NB4 (cell line): ENCODE results near the gene STON1.
"Not testable (repeated sequence)": the region's sequence is repeated elsewhere in the genome, so short reads cannot be mapped to it uniquely, and the experiment has no call there.

ENCODE experiments used
- DNase-seq: peaks from one replicate; pipeline ENCODE4 v3.0.0; 2010; ENCODE audit warnings: low read depth
- H3K4me3 ChIP-seq: one replicate; pipeline ENCODE4 v1.5.1; 2011; ENCODE audit warnings: mild to moderate bottlenecking, low read depth, low read length, moderate library complexity
- MYC ChIP-seq: IDR thresholded peaks from 2 replicates; pipeline ENCODE4 v1.6.1; 2011; ENCODE audit warnings: low read depth, low read length
- POLR2A ChIP-seq: IDR thresholded peaks from 2 replicates; pipeline ENCODE4 v1.6.1; 2011; ENCODE audit warnings: mild to moderate bottlenecking; ENCODE audit not compliant: insufficient read length; ENCODE audit errors: extremely low read depth
- TF ChIP-seq, protein P1 (sequence below): IDR thresholded peaks from one replicate; pipeline ENCODE4 v1.5.1; 2012; ENCODE audit warnings: low read depth, low read length
- TF ChIP-seq, protein P2 (sequence below): IDR thresholded peaks from 2 replicates; pipeline ENCODE4 v1.6.1; 2011; ENCODE audit warnings: low read depth, low read length

STON1 gene

DNA sequence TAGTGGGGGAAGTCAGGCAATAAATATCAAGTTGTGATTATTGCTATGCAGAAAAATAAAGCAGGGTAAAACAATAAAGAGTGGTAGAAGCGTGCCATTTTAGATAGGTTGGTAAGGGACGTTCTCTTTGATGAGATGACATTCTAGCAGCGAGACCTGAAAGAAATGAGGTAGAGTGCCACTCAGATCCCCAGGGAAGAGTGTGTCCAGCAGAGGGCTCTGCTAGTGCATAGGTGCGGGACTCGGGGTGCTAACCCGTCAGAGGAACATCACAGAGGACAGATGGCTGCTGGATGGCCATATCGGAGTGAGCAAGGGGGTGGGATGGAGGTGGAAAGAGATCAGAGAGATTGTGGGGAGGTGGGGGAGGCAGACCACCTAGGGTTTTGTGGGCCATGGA lies 71.4 kb downstream of the STON1 start:
- DNase-seq, result peak; percentile 50
- TF ChIP-seq, protein P1, sequence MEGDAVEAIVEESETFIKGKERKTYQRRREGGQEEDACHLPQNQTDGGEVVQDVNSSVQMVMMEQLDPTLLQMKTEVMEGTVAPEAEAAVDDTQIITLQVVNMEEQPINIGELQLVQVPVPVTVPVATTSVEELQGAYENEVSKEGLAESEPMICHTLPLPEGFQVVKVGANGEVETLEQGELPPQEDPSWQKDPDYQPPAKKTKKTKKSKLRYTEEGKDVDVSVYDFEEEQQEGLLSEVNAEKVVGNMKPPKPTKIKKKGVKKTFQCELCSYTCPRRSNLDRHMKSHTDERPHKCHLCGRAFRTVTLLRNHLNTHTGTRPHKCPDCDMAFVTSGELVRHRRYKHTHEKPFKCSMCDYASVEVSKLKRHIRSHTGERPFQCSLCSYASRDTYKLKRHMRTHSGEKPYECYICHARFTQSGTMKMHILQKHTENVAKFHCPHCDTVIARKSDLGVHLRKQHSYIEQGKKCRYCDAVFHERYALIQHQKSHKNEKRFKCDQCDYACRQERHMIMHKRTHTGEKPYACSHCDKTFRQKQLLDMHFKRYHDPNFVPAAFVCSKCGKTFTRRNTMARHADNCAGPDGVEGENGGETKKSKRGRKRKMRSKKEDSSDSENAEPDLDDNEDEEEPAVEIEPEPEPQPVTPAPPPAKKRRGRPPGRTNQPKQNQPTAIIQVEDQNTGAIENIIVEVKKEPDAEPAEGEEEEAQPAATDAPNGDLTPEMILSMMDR, result peak; percentile 67
- TF ChIP-seq MYC (no peak), POLR2A (no peak)
- no peak overlapping the region for H3K4me3 ChIP-seq

DNA sequence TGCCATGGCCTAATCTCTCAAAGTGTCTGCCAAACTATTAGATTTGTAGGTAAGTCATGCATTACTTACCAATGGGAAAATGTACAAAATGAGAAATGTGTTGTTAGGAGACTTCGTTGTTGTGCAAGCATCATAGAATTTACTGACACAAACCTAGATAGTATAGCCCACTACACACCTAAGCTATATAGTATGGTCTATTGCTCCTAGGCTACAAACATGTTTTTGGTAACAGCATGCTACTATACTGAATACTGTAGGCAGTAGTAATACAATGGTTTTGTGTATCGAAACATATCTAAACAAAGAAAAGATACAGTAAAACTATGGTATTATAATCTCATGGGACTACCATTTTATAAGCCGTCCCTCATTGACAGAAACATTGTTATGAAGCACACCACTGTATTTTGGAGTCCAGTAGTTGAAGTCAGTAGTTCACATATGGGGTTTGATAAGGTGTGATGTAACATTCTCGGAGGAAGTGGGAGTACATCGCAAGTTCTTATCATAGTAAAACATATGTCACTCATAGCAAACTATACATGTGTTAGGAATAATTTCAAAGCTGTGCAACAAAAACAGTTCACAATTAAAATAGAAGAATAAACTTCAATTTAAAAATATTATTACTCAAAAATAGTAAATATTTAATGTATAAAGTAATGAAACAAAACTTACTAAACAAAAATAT lies 75.7 kb downstream of the STON1 start:
- no peak overlapping the region for H3K4me3 ChIP-seq
- peak; percentile 66 for DNase-seq
- TF ChIP-seq POLR2A, result no peak
- TF ChIP-seq, protein P1, result no peak
- TF ChIP-seq MYC, result no peak
- TF ChIP-seq, protein P2, sequence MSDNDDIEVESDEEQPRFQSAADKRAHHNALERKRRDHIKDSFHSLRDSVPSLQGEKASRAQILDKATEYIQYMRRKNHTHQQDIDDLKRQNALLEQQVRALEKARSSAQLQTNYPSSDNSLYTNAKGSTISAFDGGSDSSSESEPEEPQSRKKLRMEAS, result no peak

DNA sequence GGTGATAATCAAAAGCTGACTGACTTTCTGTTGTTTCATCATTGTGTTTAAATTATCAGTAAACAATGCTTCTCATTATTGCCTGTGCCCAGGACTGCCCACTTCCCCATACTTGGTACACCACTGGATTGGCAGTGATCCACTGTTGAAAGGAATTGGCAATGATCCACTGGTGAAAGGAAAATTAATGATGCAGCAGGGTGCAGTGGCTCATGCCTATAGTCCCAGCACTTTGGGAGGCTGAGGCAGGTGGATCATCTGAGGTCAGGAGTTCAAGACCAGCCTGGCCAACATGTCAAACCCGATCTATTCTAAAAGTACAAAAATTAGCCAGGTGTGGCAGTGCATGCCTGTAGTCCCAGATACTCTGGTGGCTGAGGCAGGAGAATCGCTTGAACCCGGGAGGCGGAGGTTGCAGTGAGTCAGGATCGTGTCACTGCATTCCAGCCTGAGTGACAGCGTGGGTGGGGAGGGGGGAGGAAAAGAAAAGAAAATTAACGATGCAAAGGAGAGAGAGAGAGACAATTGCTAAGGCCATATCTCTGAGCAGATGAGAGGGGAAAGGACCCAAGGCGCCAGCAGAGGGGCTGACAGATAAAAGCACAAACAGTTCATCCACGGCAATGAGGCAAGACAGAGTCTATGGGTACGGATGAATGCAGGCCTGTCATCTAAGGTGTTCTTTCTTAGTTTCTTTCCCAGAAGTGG lies 77.5 kb downstream of the STON1 start:
- DNase-seq, result no peak
- TF ChIP-seq MYC (no peak), POLR2A (no peak)
- TF ChIP-seq, protein P1, result no peak
- TF ChIP-seq, protein P2, result no peak
- H3K4me3 ChIP-seq, result no peak overlapping the region

DNA sequence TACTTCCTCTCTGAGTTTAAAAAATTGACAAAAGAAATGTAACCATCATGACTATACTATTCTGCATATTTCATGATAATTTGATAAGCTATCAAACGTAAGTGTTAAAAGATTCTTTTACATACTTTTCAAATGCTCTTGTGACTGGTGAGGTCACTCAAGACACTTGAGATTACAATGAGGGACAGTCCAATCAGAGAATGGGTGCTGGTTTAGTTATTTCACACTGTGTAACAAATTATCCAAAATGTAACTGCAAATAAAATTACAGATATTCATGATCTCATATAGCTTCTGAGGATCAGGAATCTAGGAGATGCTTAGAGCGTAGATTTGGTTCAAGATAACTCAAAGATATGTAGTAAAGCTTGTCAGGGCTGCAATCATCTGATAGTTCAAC lies 83.3 kb downstream of the STON1 start:
- no peak overlapping the region for H3K4me3 ChIP-seq
- TF ChIP-seq MYC (no peak), POLR2A (no peak)
- TF ChIP-seq, protein P2, result no peak
- TF ChIP-seq, protein P1, result no peak
- DNase-seq, result no peak

DNA sequence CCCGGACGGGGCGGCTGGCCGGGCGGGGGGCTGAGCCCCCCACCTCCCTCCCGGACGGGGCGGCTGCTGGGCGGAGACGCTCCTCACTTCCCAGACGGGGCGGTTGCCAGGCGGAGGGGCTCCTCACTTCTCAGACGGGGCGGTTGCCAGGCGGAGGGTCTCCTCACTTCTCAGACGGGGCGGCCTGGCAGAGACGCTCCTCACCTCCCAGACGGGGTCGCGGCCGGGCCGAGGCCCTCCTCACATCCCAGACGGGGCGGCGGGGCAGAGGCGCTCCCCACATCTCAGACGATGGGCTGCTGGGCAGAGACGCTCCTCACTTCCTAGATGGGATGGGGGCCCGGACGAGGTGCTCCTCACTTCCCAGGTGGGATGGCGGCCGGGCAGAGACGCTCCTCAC lies 84.6 kb downstream of the STON1 start:
- H3K4me3 ChIP-seq, DNase-seq: not testable (repeated sequence)

DNA sequence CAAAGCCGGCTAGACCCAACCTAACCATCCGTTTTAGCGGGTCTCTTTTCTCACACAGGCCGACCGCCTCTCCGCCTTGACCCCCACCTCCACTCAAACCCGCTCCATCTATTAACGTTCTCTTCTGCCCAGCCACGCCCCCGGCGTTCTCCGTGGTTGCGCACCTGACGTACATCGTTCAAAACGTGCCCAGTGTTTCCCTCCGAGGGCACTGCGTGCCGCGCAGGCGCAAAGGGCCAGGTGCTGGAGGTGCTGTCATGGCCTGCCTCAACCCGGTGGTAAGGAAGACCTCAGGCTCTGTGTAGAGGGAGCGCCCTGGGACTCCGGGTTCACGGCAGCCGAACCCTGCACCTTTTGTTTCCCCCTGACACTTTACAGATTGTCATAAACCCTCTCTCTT lies 87.7 kb downstream of the STON1 start, which contains the start of gene GTF2A1L:
TSS of gene GTF2A1L (plus strand) at position 239 of the 400 bp plus-strand sequence. CDS start at position 258, 19 bp downstream.
- no peak within 1 kb of the TSS for H3K4me3 ChIP-seq
- TF ChIP-seq, protein P1, result no peak
- TF ChIP-seq POLR2A (no peak), MYC (no peak)
- TF ChIP-seq, protein P2, result no peak
- DNase-seq, result no peak
